Vagina (tissue), 2 donors: ENCODE data around the gene MROH2B. TPM values are rescaled to one million over a fixed set of nuclear protein-coding genes. Genes with fewer than 3 reads are reported as not detected.

Experiments used
- DNase-seq, 2 donors: peaks; one replicate each; pipeline ENCODE4 v3.0.0-alpha.2; 2017; ENCODE audit errors: extremely low spot score in 2 of 2
- H3K27ac ChIP-seq: fragments of 200-600 bp; sonication (generic); one replicate; pipeline ENCODE4 v1.5.1; 2019
- H3K27me3 ChIP-seq: fragments of 200-600 bp; sonication (generic); one replicate; pipeline ENCODE4 v1.5.1; 2019
- H3K36me3 ChIP-seq, 2 donors: fragments of 200-600 bp; sonication (generic); one replicate each; pipeline ENCODE4 v1.5.1; 2017 to 2019
- H3K4me1 ChIP-seq: fragments of 200-600 bp; sonication (generic); one replicate; pipeline ENCODE4 v1.5.1; 2019
- H3K4me3 ChIP-seq, 2 donors: fragments of 200-600 bp; sonication (generic); 1 replicate in 1 of 2; 2 replicates in 1 of 2; pipeline ENCODE4 v1.5.1; 2016 to 2019
- H3K9me3 ChIP-seq: fragments of 200-600 bp; sonication (generic); one replicate; pipeline ENCODE4 v1.5.1; 2019
- CTCF ChIP-seq, 3 experiments: fragments of 450-650 bp in 2 of 3; fragments of 200-600 bp in 1 of 3; sonication (generic) in 1 of 3; IDR thresholded peaks; one replicate each; pipeline ENCODE4 v1.5.1; 2017 to 2019; ENCODE audit warnings: antibody characterized with exemption in 3 of 3, mild to moderate bottlenecking in 2 of 3, moderate library complexity in 2 of 3
- POLR2A ChIP-seq, 2 donors: fragments of 450-650 bp; IDR thresholded peaks; one replicate each; pipeline ENCODE4 v1.6.1; 2017; ENCODE audit warnings: antibody characterized with exemption in 2 of 2, mild to moderate bottlenecking in 2 of 2, moderate library complexity in 2 of 2
- POLR2AphosphoS5 ChIP-seq, 2 donors: sonication (generic); formaldehyde crosslinking; IDR thresholded peaks; one replicate each; pipeline ENCODE4 v1.9.0; 2017; ENCODE audit warnings: antibody characterized with exemption in 2 of 2, mild to moderate bottlenecking in 2 of 2, low read depth in 1 of 2; ENCODE audit not compliant: insufficient read depth in 1 of 2
- intact Hi-C: fragments of 100-400 bp; cut with DNase I; formaldehyde crosslinking; loops from one replicate; pipeline ENCODE4 v1.15.1; 2023
- small RNA-seq: library from RNA; depleted of rRNA; stranded (forward); fragments of <200 nt; gene quantifications from one replicate; pipeline ENCODE3, GENCODE V24; 2016
- total RNA-seq: library from RNA; depleted of rRNA; stranded (reverse); fragments of >200 nt; gene quantifications from one replicate; pipeline ENCODE4 v1.2.3, GENCODE V29; 2016

MROH2B gene
- total RNA-seq, 1 donor from 2014 or later = not detected

GRCh38 chr5:40958811-40959210, 112.3 kb downstream of the MROH2B start:
- H3K4me3 ChIP-seq = no peak overlapping the region
- H3K27me3 ChIP-seq = no peaks in the 10 kb centered on the region
- TF ChIP-seq POLR2AphosphoS5 (IDR thresholded peaks at IDR 0.05; ENCODE audit: insufficient read depth in 1 of 2, low read depth in 1 of 2) (no peak), POLR2A (IDR thresholded peaks at IDR 0.05) (no peak), CTCF (IDR thresholded peaks at IDR 0.05) (no peak)
- H3K27ac ChIP-seq = no peak overlapping the region
- DNase-seq = no peak
- H3K9me3 ChIP-seq = no peaks in the 10 kb centered on the region
- no peaks in the 10 kb centered on the region for H3K36me3 ChIP-seq
- no peaks in the 10 kb centered on the region for H3K4me1 ChIP-seq
- intact Hi-C loops = no loop called here

GRCh38 chr5:40957048-40957447, 114.1 kb downstream of the MROH2B start:
- intact Hi-C loops = no loop called here
- TF ChIP-seq POLR2AphosphoS5 (IDR thresholded peaks at IDR 0.05; ENCODE audit: insufficient read depth in 1 of 2, low read depth in 1 of 2) (no peak), CTCF (IDR thresholded peaks at IDR 0.05) (no peak), POLR2A (IDR thresholded peaks at IDR 0.05) (no peak)
- Histone ChIP-seq H3K36me3 (no peaks in the 10 kb centered on the region), H3K27me3 (no peaks in the 10 kb centered on the region), H3K27ac (no peak overlapping the region), H3K4me3 (no peak overlapping the region), H3K4me1 (no peaks in the 10 kb centered on the region), H3K9me3 (no peaks in the 10 kb centered on the region)
- DNase-seq = no peak

GRCh38 chr5:40955313-40955712, 115.8 kb downstream of the MROH2B start:
- Histone ChIP-seq H3K4me1 (no peaks in the 10 kb centered on the region), H3K27me3 (no peaks in the 10 kb centered on the region), H3K4me3 (no peak overlapping the region), H3K27ac (no peak overlapping the region), H3K36me3 (no peaks in the 10 kb centered on the region), H3K9me3 (no peaks in the 10 kb centered on the region)
- intact Hi-C loops = no loop called here
- DNase-seq = no peak
- TF ChIP-seq POLR2AphosphoS5 (IDR thresholded peaks at IDR 0.05; ENCODE audit: insufficient read depth in 1 of 2, low read depth in 1 of 2) (no peak), CTCF (IDR thresholded peaks at IDR 0.05) (no peak), POLR2A (IDR thresholded peaks at IDR 0.05) (no peak)

Small RNA genes lying within 50 kb of the gene (small RNA-seq; reads per million reads assigned to genes)
- not detected for gene AC114967.1

Other genes with a start within 250 kb of the MROH2B start
- gene RPL37, start 236.1 kb downstream of the MROH2B start, total RNA-seq = 489 TPM
- gene CARD6, start 230.0 kb downstream of the MROH2B start, total RNA-seq = 12.3 TPM
- 385 TPM for gene C7, start 161.8 kb downstream of the MROH2B start, total RNA-seq
- 2.0 TPM for gene C6, start 142.2 kb upstream of the MROH2B start, total RNA-seq